Caki2 (cell line): ENCODE data around the gene PRR19. TPM values are rescaled to one million over a fixed set of nuclear protein-coding genes. Genes with fewer than 3 reads are reported as not detected.

Experiments
- DNase-seq: peaks from one replicate; pipeline ENCODE4 v3.0.0-alpha.2; 2015; ENCODE audit warnings: low read depth
- in situ Hi-C: cut with HindIII; loops from 2 replicates; pipeline ENCODE4 v1.10.0; 2016; ENCODE audit warnings: low sequenced_read_pairs, low pct_unique_long_range_greater_than_20kb, mixed read lengths
- total RNA-seq: library from RNA; depleted of rRNA; stranded (reverse); fragments of >200 nt; shearing (Covaris generic); gene quantifications from 2 replicates; pipeline ENCODE4 v1.2.3, GENCODE V29; 2014; ENCODE audit warnings: low replicate concordance

Gene PRR19
- total RNA-seq, 1 experiment from 2014 or later, result 3.0 TPM

DNA sequence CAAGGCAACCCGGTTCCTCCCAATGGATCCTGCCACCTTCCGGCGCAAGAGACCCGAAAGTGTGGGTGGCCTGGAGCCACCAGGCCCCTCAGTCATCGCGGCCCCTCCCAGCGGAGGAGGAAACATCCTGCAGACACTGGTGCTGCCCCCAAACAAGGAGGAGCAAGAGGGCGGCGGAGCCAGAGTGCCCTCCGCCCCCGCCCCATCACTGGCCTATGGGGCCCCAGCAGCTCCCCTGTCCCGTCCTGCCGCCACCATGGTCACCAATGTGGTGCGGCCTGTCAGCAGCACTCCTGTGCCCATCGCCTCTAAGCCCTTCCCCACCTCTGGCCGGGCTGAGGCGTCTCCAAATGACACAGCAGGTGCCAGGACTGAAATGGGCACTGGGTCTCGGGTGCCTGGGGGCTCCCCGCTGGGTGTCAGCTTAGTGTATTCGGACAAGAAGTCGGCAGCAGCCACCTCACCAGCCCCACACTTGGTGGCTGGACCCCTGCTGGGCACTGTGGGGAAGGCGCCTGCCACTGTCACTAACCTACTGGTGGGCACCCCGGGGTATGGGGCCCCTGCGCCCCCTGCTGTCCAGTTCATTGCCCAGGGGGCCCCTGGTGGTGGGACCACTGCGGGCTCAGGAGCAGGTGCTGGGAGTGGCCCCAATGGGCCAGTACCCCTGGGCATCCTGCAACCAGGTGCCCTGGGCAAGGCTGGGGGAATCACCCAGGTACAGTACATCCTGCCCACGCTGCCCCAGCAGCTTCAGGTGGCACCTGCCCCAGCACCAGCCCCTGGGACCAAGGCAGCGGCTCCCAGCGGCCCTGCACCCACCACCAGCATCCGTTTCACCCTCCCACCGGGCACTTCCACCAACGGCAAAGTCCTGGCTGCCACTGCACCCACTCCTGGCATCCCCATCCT, 11.2 kb upstream of the PRR19 start:
- in situ Hi-C loops, result no loop called here
- no peak for DNase-seq

- in situ Hi-C loops, result no loop called here
- no peak for DNase-seq
Measured at GRCh38 chr19:42291435-42291810, 10.5 kb upstream of the PRR19 start.

DNA sequence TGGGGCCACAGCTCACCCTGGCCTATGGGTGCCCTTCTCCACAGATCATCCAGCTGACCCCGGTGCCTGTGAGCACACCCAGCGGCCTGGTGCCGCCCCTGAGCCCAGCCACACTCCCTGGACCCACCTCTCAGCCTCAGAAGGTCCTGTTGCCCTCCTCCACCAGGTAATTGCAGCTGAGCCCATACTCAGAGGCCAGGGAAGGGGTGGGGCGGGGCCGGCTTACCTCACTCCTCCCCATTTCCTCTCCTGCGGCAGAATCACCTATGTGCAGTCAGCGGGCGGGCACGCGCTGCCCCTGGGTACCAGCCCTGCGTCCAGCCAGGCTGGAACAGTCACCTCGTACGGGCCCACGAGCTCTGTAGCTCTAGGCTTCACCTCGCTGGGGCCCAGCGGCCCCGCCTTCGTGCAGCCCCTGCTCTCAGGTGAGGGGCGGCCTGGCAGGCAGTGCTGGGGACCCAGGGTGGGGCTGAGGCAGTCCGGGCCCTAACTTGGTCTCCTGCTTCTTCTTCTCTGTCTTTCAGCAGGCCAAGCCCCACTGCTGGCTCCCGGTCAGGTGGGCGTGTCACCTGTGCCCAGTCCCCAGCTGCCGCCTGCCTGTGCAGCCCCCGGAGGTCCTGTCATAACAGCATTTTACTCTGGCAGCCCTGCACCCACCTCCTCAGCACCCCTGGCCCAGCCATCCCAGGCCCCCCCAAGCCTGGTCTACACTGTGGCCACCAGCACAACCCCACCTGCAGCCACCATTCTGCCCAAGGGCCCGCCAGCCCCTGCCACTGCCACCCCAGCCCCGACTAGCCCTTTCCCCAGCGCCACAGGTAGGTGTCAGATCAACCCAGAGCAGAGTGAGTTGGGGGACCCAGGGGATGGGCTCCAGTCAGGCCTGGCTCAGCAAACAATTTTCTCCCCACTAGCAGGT, 9.6 kb upstream of the PRR19 start:
- in situ Hi-C loops, result no loop called here

GRCh38 chr19:42292963-42293362, 9.0 kb upstream of the PRR19 start:
- DNase-seq, result no peak
- in situ Hi-C loops, result no loop called here

More for the DNA sequence above, 9.6 kb upstream of the PRR19 start:
- no peak for DNase-seq

DNA sequence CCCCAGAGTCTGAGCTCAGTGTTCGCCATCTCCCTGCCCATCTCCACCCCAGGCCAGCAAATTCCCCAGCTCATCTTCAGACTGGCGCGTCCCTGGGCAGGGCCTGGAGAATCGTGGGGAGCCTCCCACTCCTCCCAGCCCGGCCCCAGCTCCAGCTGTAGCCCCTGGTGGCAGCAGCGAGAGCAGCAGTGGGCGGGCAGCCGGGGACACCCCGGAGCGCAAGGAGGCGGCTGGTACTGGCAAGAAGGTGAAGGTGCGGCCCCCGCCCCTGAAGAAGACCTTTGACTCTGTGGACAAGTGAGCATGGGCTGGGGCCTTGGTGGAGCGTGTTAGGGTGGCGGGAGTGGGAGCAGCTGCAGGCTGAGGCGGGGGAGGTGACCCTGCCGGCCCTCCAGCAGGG, 8.4 kb upstream of the PRR19 start:
- no peak for DNase-seq
- in situ Hi-C loops, result no loop called here

DNA sequence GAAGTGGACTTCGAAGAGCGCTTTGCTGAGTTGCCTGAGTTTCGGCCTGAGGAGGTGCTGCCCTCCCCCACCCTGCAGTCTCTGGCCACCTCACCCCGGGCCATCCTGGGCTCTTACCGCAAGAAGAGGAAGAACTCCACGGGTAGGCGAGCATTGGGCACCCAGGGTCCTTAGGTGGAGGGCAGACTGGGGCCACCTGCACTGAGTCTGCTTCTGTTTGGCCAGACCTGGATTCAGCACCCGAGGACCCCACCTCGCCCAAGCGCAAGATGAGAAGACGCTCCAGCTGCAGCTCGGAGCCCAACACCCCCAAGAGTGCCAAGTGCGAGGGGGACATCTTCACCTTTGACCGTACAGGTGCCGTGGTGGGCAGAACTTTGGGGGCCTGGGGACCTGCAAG, 8.0 kb upstream of the PRR19 start:
- no peak for DNase-seq
- in situ Hi-C loops, result no loop called here

DNA sequence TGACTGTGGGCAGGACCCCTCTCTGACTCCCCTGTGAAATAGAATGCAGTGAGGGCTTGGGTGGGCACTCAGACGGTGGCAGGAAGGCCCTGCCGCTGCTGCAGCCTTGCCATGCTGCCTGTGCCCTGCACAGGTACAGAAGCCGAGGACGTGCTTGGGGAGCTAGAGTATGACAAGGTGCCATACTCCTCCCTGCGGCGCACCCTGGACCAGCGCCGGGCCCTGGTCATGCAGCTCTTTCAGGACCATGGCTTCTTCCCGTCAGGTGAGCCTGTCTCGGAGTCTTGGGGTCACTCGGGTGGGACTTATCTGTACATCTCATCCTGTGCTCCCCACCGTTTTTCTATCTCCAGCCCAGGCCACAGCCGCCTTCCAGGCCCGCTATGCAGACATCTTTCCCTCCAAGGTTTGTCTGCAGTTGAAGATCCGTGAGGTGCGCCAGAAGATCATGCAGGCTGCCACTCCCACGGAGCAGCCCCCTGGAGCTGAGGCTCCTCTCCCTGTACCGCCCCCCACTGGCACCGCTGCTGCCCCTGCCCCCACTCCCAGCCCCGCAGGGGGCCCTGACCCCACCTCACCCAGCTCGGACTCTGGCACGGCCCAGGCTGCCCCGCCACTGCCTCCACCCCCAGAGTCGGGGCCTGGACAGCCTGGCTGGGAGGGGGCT, 7.3 kb upstream of the PRR19 start:
- in situ Hi-C loops, result no loop called here

GRCh38 chr19:42295342-42295741, 6.6 kb upstream of the PRR19 start:
- in situ Hi-C loops, result no loop called here
- no peak for DNase-seq

More for the DNA sequence above, 7.3 kb upstream of the PRR19 start:
- no peak for DNase-seq

- DNase-seq, result peak; percentile 69
Measured at GRCh38 chr19:42295831-42296525, 6.0 kb upstream of the PRR19 start.

DNA sequence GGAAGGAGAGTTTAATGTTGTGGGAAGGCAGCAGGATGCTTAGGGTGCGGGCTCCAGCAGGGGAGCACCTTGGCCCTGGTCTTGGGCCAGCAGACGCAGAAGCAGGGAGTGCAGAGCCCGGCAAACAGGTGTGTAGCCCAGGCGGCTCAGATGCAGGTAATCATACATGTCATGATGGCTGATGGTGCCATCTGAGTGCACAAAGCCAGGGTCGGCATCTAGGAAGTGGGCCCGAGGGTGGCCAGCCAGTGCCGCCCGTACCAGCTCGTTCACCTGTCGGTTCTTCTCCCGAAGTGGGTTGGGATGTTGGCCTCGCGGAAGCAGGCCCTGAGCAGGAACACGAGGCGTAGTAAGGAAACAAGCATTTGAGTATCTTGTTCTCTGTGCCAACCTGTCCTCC, 4.9 kb upstream of the PRR19 start:
- in situ Hi-C loops, result no loop called here
- DNase-seq, result no peak

More at GRCh38 chr19:42295831-42296525, 6.0 kb upstream of the PRR19 start:
- in situ Hi-C loops, result no loop called here

DNA sequence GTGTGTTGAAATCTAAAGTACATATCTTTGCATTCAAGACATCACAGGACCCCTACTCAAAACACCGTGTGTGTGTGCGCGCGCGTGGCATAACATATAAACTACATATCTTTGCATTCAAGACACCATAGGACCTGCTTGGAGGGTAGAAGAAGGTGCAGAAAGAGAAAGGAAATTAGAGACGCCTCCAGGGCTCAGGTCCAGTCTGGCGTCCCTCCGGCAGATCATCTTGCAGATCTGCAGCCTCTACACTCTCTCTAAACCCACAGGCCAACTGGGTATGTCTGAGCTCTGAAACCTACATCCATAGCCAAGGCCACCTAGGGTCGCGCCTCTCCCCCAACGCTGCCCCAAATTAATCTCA, 1.2 kb downstream of the PRR19 start:
- in situ Hi-C loops, result no loop called here
- DNase-seq, result no peak

DNA sequence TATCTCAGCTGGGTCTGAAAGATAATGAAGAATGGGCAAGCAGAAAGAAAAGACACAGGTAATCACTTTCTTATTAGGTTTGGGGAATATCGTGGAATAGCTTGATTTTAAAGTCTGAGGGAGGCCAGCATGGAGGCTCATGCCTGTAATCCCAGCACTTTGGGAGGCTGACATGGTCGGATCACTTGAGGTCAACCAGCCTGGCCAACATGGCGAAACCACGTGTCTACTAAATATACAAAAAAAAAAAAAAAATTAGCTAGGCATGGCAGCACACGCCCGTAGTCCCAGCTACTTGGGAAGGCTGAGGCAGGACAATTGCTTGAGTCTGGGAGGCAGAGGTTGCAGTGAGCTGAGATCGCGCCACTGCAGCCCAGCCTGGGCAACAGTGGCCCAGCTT, 1.9 kb downstream of the PRR19 start:
- DNase-seq, result no peak
- in situ Hi-C loops, result no loop called here

DNA sequence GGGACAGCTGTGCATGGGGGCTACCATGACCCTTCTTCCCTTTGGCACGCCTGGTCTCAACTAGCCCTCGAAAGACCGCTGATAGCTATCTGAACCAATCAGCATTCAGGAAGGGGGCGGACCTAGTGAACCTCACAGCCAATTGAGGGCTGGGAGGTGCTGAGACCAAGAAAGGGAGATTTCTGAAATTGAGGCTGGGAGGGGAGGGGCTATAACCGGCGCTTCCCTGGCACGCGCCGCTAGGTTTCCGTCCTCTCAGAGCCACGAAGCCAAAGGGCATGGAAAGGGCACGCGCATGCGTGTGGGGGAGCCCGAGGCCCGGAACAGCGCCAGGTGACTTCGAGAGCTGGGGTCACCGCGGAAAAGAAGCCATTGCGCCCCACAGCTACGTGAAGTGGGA, 4.7 kb downstream of the PRR19 start:
- in situ Hi-C loops, result no loop called here
- no peak for DNase-seq

GRCh38 chr19:42309686-42310085, 7.8 kb downstream of the PRR19 start:
- DNase-seq, result no peak
- in situ Hi-C loops, result no loop called here

DNA sequence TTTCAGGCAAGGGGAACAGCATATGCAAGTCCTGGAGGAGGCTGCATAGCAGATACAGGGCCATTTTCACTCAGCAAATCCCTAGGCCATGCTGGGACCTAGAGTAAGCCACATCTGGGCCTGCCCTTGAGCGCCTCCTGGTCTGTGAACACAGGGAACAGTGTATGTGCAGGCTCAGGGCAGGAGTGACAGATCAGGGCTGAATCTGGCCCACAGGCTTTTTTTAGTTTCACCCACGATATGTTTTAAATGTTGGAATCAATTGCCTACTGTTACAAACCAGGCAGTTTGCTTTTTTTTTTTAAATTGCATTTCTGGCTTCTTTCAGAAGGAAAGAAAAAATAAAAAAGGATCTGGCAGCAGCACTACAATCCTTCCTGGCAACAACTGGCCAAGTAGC, 9.7 kb downstream of the PRR19 start:
- DNase-seq, result no peak
- in situ Hi-C loops, result no loop called here

DNA sequence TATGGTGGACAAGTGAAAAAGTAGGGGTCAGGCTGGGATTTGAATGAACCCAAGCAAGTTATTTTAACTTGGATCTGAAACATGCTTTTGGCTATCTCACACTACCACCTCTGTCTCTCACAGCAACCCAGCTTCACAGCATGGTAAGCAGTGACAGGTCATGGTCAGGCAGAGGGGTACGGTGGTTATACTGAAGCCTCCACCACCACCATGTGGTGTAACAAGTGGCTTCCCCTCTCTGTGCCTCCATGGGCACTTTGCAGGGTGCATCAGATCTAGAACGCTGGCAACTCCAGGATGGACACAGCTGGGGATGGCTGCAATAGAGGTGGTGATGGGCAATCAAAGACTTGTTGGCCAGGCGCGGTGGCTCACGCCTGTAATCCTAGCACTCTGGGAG, 10.4 kb downstream of the PRR19 start:
- in situ Hi-C loops, result no loop called here
- no peak for DNase-seq

DNA sequence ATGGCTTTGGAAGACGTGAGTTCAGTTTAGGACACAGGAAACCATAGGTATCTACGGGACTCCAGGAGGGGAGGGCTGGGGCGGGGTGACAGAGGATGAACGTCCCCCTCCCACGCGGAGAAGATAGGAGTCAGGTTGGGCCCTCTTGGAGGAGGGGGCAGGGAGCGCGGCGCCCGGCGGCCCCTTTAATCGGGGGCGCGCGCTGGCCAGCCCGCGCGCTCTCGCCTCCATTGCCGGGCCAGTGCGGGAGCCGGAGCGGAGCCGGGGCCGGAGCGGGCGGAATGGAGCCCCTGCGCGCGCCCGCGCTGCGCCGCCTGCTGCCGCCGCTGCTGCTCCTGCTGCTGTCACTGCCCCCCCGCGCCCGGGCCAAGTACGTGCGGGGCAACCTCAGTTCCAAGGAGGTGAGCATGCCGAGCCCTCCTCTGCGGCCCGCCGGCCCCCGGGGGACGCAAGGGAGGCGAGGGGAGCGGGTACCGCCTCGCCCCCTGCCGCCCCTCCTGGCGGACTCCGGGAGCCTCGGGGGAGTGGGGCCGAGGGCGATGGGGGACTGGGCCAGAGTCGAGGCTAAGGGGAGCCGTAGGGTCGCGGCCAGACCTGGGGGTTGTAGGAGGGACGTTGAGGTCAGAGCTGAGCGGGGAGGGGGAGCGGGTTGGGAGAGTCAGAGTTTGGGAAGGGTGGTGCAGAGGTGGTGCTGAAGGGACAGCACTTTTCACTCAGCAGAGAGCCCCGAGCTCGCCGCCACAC, 11.3 kb downstream of the PRR19 start, which contains the start of gene TMEM145:
TMEM145 (plus strand) TSS at position 214 of the 744 bp plus-strand sequence; CDS start at position 282, 68 bp downstream.
- DNase-seq, result peak; percentile 51
- in situ Hi-C loops, result no loop called here
